ENCODE data around the gene GFER. TPM values are rescaled to one million over a fixed set of nuclear protein-coding genes. Genes with fewer than 3 reads are reported as not detected.

GFER gene
- polyA plus RNA-seq, 1 donor (not counting 4 experiments of a cell fraction or from before 2014, with no cell fraction given), result 12.0 TPM

DNA sequence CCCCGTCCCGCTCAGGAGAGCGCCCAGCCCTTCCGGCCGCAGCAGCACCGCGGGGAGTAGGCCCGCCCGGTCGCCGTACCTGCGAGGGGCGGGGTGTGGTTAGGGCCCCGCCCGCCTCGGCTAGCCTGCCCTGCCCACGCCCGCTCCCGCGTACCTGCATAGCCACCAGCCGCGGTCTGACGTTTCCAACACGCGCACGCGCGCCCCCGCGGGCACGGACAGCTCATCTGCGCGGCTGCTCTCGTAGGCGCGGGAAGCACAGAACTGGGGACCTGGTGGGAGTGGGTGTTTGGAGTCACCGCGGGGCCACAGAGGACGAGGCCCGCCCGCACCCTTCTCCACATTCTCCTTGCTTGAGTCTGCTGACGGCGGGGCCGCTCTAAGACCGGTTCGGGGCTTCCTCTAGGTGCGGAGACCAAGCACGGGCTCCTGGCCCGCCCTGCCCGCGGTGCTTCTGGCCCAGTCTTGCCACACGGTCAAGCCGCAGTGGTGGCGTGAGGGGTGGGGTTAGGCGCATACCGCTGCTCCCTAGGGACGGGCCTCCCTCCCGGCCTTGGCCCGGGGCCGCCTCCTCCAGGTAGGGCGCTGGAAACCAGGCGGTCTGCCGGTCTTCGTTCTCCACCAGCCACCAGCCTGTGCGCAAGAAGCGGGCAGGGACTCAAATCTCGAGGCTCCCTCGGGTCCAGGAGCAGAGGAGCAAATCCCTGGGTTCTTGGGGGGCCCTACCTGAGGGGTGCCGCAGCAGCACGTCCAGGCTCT lies 4.5 kb upstream of the GFER start:
- peak overlapping the region; percentile 40 to 52 (median 51) for H3K4me3 ChIP-seq (ENCODE audit: control insufficient read depth in 2 of 3, extremely low read depth in 1 of 3, insufficient read depth in 2 of 3, low read depth in 1 of 3, low read length in 3 of 3)
- H3K9me1 ChIP-seq (ENCODE audit: control insufficient read depth, extremely low read depth, insufficient read depth, low read length), result no peaks in the 10 kb centered on the region
- peaks cover 14 to 22% of the 10 kb centered on the region in 2 experiments for H3K36me3 ChIP-seq (ENCODE audit: control insufficient read depth in 2 of 2, extremely low read depth in 1 of 2, insufficient read depth in 2 of 2, low read length in 2 of 2)
- FAIRE-seq (no peak), DNase-seq (ENCODE audit: low read depth, low spot score) (no peak)
- peak overlapping the region; percentile 61 for H3K4me2 ChIP-seq (ENCODE audit: control insufficient read depth, extremely low read depth, insufficient read depth, low read depth, low read length)
- peak overlapping the region; percentile 8 for H2AFZ ChIP-seq (ENCODE audit: control insufficient read depth, low read length)
- H3K27me3 ChIP-seq (ENCODE audit: control insufficient read depth, extremely low read depth, insufficient read depth, low read length), result peaks cover 34% of the 10 kb centered on the region
- no peaks in the 10 kb centered on the region for H3K9me3 ChIP-seq (ENCODE audit: control insufficient read depth, low read depth, low read length)
- dilution Hi-C loops (cut with MboI; ENCODE audit: extremely low pct_ligation_motif_present, low sequenced_read_pairs), result no loop called here
- peaks cover 4% of the 10 kb centered on the region for H3K79me2 ChIP-seq (ENCODE audit: control insufficient read depth, insufficient read depth, low read length)
- no peaks in the 10 kb centered on the region for H4K20me1 ChIP-seq (ENCODE audit: control insufficient read depth, extremely low read depth, insufficient read depth, low read length)
- TF ChIP-seq, protein P1, sequence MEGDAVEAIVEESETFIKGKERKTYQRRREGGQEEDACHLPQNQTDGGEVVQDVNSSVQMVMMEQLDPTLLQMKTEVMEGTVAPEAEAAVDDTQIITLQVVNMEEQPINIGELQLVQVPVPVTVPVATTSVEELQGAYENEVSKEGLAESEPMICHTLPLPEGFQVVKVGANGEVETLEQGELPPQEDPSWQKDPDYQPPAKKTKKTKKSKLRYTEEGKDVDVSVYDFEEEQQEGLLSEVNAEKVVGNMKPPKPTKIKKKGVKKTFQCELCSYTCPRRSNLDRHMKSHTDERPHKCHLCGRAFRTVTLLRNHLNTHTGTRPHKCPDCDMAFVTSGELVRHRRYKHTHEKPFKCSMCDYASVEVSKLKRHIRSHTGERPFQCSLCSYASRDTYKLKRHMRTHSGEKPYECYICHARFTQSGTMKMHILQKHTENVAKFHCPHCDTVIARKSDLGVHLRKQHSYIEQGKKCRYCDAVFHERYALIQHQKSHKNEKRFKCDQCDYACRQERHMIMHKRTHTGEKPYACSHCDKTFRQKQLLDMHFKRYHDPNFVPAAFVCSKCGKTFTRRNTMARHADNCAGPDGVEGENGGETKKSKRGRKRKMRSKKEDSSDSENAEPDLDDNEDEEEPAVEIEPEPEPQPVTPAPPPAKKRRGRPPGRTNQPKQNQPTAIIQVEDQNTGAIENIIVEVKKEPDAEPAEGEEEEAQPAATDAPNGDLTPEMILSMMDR (optimal IDR thresholded peaks at IDR 0.05 in 1 of 3, IDR thresholded peaks at IDR 0.05 in 1 of 3, conservative IDR thresholded peaks at IDR 0.05 in 1 of 3; ENCODE audit: extremely low read depth in 1 of 3, insufficient read depth in 2 of 3, low read length in 3 of 3), result peak in 1 of 3 experiments; percentile 17
- TF ChIP-seq EZH2 (IDR thresholded peaks at IDR 0.05; ENCODE audit: low read length), result no peak
- H3K27ac ChIP-seq (ENCODE audit: control insufficient read depth, insufficient read depth, low read length), result peak overlapping the region; percentile 26
- peak overlapping the region; percentile 57 for H3K9ac ChIP-seq (ENCODE audit: control insufficient read depth, extremely low read depth, insufficient read depth, low read length)
- peaks cover 25% of the 10 kb centered on the region for H3K4me1 ChIP-seq (ENCODE audit: control insufficient read depth, extremely low read depth, insufficient read depth, low read length)

DNA sequence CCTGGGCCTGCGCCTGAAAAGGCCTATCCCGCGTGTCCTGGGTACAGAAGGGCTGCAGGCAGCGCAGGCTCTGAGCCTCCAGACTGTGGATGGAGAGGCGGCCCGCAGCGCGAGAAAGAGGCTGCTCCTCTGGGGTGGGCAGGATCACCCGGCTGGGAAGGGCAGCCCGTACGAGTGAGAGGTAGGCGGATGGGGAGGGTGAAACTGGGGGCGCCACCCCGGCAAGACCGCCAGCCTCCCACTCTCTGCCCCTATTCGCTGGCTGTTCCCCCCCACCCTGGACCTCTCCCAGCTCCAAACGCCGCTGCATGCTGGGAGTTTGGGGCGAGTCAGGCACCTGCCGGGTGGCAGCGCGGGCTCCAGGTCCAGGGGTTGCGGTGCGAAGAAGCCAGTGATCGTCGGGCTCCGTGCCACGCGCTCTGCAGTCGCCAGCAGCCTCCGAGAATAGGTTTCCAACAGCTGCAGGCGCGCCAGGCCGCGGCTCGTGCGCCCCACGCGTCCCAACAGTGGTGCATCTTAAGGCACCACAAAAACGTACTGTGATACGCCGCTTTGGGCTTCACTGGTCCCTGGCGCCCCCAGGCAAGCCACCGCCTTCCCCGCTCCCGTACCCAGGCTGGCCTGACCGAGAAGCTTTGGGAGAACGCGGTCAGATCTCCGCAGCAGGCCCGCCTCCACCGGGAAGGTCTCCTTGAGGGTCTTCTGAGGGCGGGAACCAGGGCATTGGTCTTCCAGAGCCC lies 3.8 kb upstream of the GFER start:
- Histone ChIP-seq H3K9me3 (ENCODE audit: control insufficient read depth, low read depth, low read length) (no peaks in the 10 kb centered on the region), H3K4me3 (ENCODE audit: control insufficient read depth in 2 of 3, extremely low read depth in 1 of 3, insufficient read depth in 2 of 3, low read depth in 1 of 3, low read length in 3 of 3) (peak overlapping the region; percentile 40 to 52 (median 51)), H3K27me3 (ENCODE audit: control insufficient read depth, extremely low read depth, insufficient read depth, low read length) (peaks cover 34% of the 10 kb centered on the region), H3K4me2 (ENCODE audit: control insufficient read depth, extremely low read depth, insufficient read depth, low read depth, low read length) (peak overlapping the region; percentile 61), H3K9ac (ENCODE audit: control insufficient read depth, extremely low read depth, insufficient read depth, low read length) (peak overlapping the region; percentile 57), H3K79me2 (ENCODE audit: control insufficient read depth, insufficient read depth, low read length) (peaks cover 2% of the 10 kb centered on the region), H4K20me1 (ENCODE audit: control insufficient read depth, extremely low read depth, insufficient read depth, low read length) (no peaks in the 10 kb centered on the region), H3K36me3 (ENCODE audit: control insufficient read depth in 2 of 2, extremely low read depth in 1 of 2, insufficient read depth in 2 of 2, low read length in 2 of 2) (peaks cover 14 to 16% of the 10 kb centered on the region in 2 experiments), H3K27ac (ENCODE audit: control insufficient read depth, insufficient read depth, low read length) (no peak overlapping the region), H3K4me1 (ENCODE audit: control insufficient read depth, extremely low read depth, insufficient read depth, low read length) (peaks cover 32% of the 10 kb centered on the region), H2AFZ (ENCODE audit: control insufficient read depth, low read length) (no peak overlapping the region), H3K9me1 (ENCODE audit: control insufficient read depth, extremely low read depth, insufficient read depth, low read length) (peaks cover 2% of the 10 kb centered on the region)
- DNase-seq (ENCODE audit: low read depth, low spot score) (no peak), FAIRE-seq (no peak)
- dilution Hi-C loops (cut with MboI; ENCODE audit: extremely low pct_ligation_motif_present, low sequenced_read_pairs), result no loop called here
- TF ChIP-seq, protein P1 (optimal IDR thresholded peaks at IDR 0.05 in 1 of 3, IDR thresholded peaks at IDR 0.05 in 1 of 3, conservative IDR thresholded peaks at IDR 0.05 in 1 of 3; ENCODE audit: extremely low read depth in 1 of 3, insufficient read depth in 2 of 3, low read length in 3 of 3), result no peak
- no peak for TF ChIP-seq EZH2 (IDR thresholded peaks at IDR 0.05; ENCODE audit: low read length)

Measured in keratinocyte (primary cell).